H1 (cell line): ENCODE data around the gene RGS3. TPM values are rescaled to one million over a fixed set of nuclear protein-coding genes. Genes with fewer than 3 reads are reported as not detected.

ENCODE experiments used
- ATF2 ChIP-seq: IDR thresholded peaks from 2 replicates; pipeline ENCODE4 v1.6.1; 2012; ENCODE audit warnings: low read length, inconsistent platforms
- EP300 ChIP-seq, 2 experiments: IDR thresholded peaks; 1 replicate in 1 of 2; 2 replicates in 1 of 2; pipeline ENCODE4 v1.6.1; 2011 to 2012; ENCODE audit warnings: low read depth in 2 of 2, low read length in 2 of 2, mild to moderate bottlenecking in 2 of 2, borderline replicate concordance in 1 of 2, inconsistent platforms in 1 of 2, moderate library complexity in 1 of 2
- EZH2 ChIP-seq: fragments of 200-600 bp; sonication (generic); IDR thresholded peaks from 2 replicates; pipeline ENCODE4 v1.7.1; 2012; ENCODE audit warnings: low read depth, mild to moderate bottlenecking, moderate library complexity, low read length, inconsistent platforms; ENCODE audit not compliant: severe bottlenecking
- NRF1 ChIP-seq: IDR thresholded peaks from 2 replicates; pipeline ENCODE4 v1.6.1; 2011; ENCODE audit warnings: mild to moderate bottlenecking, low read depth, low read length, improper control_type of control experiment
- PHF8 ChIP-seq: fragments of 200-600 bp; sonication (generic); conservative IDR thresholded peaks from 2 replicates; pipeline ENCODE4 v1.7.1; 2012; ENCODE audit warnings: low read depth, mild to moderate bottlenecking, inconsistent platforms, low read length, moderate library complexity
- polyA plus RNA-seq, 7 experiments: library from polyadenylated mRNA; depleted of rRNA in 3 of 7; stranded (reverse) in 5 of 7; unstranded in 2 of 7; fragments of >200 nt in 5 of 7; fragments of 200-250 nt in 2 of 7; gene quantifications; 1 replicate in 5 of 7; 2 replicates in 1 of 7; 4 replicates in 1 of 7; pipeline versions ENCODE4 v1.2.1 to v1.2.3, GENCODE V29; 2011 to 2013; ENCODE audit warnings: missing spikeins in 2 of 7, mixed read lengths in 2 of 7
- total RNA-seq: library from RNA; stranded (reverse); fragmentation: NEBNext Ultra II Directional; extraction: Animal tissue kit (Norgen Biotek cat#: 25700); gene quantifications from 2 replicates; pipeline ENCODE4 v1.2.1, GENCODE V29; 2021

RGS3 gene
- total and polyA plus RNA-seq, 2 of the 8 experiments (the other 6 are each of a cell fraction or from before 2014, with no cell fraction given): 12.6 to 18.2 TPM

- no peak for TF ChIP-seq EP300 (IDR thresholded peaks at IDR 0.05; ENCODE audit: borderline replicate concordance in 1 of 2, low read depth in 2 of 2, low read length in 2 of 2)
- TF ChIP-seq PHF8: no peak
- no peak for TF ChIP-seq ATF2
- TF ChIP-seq NRF1: no peak
- no peak for TF ChIP-seq EZH2
Observed at GRCh38 chr9:113507256-113507655, 43.7 kb downstream of the RGS3 start (continued).
